HepG2 (cell line): ENCODE results near the gene LTA4H. TPM values are rescaled to one million over a fixed set of nuclear protein-coding genes. Genes with fewer than 3 reads are reported as not detected.

Experiments
- ATAC-seq: fragments of 200-7000 bp; cut with Tn5 transposase; 3 replicates; pipeline ENCODE4 v1.9.1; 2020; ENCODE audit warnings: mild to moderate bottlenecking, moderate library complexity
- BruUV-seq: library from RNA; stranded (reverse); fragments of 400-500 nt; replicated peaks from 2 replicates; lab custom pipeline; 2021; lab: Mats Ljungman, UMichigan
- CTCF ChIA-PET: fragments of 300-600 bp; formaldehyde crosslinking; extraction: SDS; loops from one replicate; lab custom pipeline; 2021; ENCODE audit warnings: low total read pairs, inconsistent platforms, low intra/inter-chr PET ratio; lab: Yijun Ruan, JAX
- POLR2A ChIA-PET: fragments of 350-600 bp; sonication (Branson Sonifier 250); formaldehyde crosslinking; loops from one replicate; lab custom pipeline; 2020; ENCODE audit warnings: antibody characterized with exemption, inconsistent platforms; lab: Yijun Ruan, JAX
- DNase-seq: peaks from one replicate; pipeline ENCODE4 v3.0.0-alpha.2; 2015; ENCODE audit warnings: low spot score
- FAIRE-seq: peaks from 3 replicates; lab custom pipeline; 2011; peaks lifted over from hg19 to GRCh38; lab: Jason Lieb, UNC
- H2AFZ ChIP-seq: one replicate; pipeline ENCODE4 v1.6.1; 2011; ENCODE audit warnings: low read length, inconsistent platforms
- H3K27ac ChIP-seq: fragments of 300-600 bp; 3 replicates; pipeline ENCODE4 v1.8.0; 2011; ENCODE audit warnings: mixed run types, mild to moderate bottlenecking, mixed read lengths, low read length, inconsistent platforms; ENCODE audit not compliant: insufficient read depth; ENCODE audit errors: extremely low read length
- H3K27me3 ChIP-seq, 2 experiments: fragments of 200-600 bp in 1 of 2; 2 replicates in 1 of 2; 3 replicates in 1 of 2; pipeline versions ENCODE4 v1.6.0 to v1.8.0; 2011; ENCODE audit warnings: low read length in 2 of 2, mild to moderate bottlenecking in 2 of 2, moderate library complexity in 2 of 2, inconsistent platforms in 1 of 2; ENCODE audit not compliant: insufficient read depth in 2 of 2, control insufficient read depth in 1 of 2
- H3K36me3 ChIP-seq, 2 experiments: fragments of 200-600 bp in 1 of 2; replicated peaks in 1 of 2; 2 replicates in 1 of 2; 3 replicates in 1 of 2; pipeline versions ENCODE4 v1.5.1 to v1.8.0; 2011; ENCODE audit warnings: low read length in 2 of 2, inconsistent platforms in 1 of 2; ENCODE audit not compliant: insufficient read depth in 2 of 2, control insufficient read depth in 1 of 2
- H3K4me1 ChIP-seq: 2 replicates; pipeline ENCODE4 v1.5.1; 2012; ENCODE audit warnings: low read length, inconsistent platforms; ENCODE audit not compliant: insufficient read depth
- H3K4me2 ChIP-seq: 2 replicates; pipeline ENCODE4 v1.6.0; 2011; ENCODE audit warnings: low read depth, low read length, inconsistent platforms
- H3K4me3 ChIP-seq, 3 experiments: fragments of 200-600 bp in 1 of 3; sonication (generic), shearing (Covaris generic) in 1 of 3; replicated peaks in 1 of 3; 2 replicates each; pipeline ENCODE4 v1.5.1; 2011 to 2016; ENCODE audit warnings: low read length in 3 of 3, inconsistent platforms in 2 of 3, low read depth in 2 of 3, mild to moderate bottlenecking in 2 of 3, control low read depth in 1 of 3, mixed read lengths in 1 of 3; ENCODE audit not compliant: insufficient read depth in 1 of 3
- H3K79me2 ChIP-seq: one replicate; pipeline ENCODE4 v1.6.1; 2011; ENCODE audit warnings: low read length, inconsistent platforms; ENCODE audit not compliant: insufficient read depth
- H3K9ac ChIP-seq: 2 replicates; pipeline ENCODE4 v1.6.0; 2011; ENCODE audit warnings: mild to moderate bottlenecking, low read depth, low read length, inconsistent platforms; ENCODE audit not compliant: insufficient read depth
- H3K9me3 ChIP-seq: 2 replicates; pipeline ENCODE4 v1.5.1; 2012; ENCODE audit warnings: mild to moderate bottlenecking, low read length
- H4K20me1 ChIP-seq: 2 replicates; pipeline ENCODE4 v1.6.0; 2011; ENCODE audit warnings: inconsistent platforms, mild to moderate bottlenecking, low read length, moderate library complexity; ENCODE audit not compliant: insufficient read depth
- AGO1 ChIP-seq: fragments of 200-400 bp; formaldehyde crosslinking; IDR thresholded peaks from 2 replicates; pipeline ENCODE4 v1.6.1; 2017; ENCODE audit warnings: mild to moderate bottlenecking, low read depth, low read length, moderate library complexity; ENCODE audit not compliant: poor library complexity, severe bottlenecking
- AKAP8 ChIP-seq: sonication (generic); formaldehyde crosslinking; IDR thresholded peaks from 2 replicates; pipeline ENCODE4 v1.5.1; 2020; ENCODE audit warnings: mild to moderate bottlenecking, missing genetic modification reagents
- ETV6 ChIP-seq: sonication (generic); formaldehyde crosslinking; conservative IDR thresholded peaks from 2 replicates; pipeline ENCODE4 v1.4.0; 2020; ENCODE audit warnings: missing genetic modification reagents
- HNRNPL ChIP-seq: fragments of 200-400 bp; formaldehyde crosslinking; IDR thresholded peaks from 2 replicates; pipeline ENCODE4 v1.6.1; 2017; ENCODE audit warnings: mild to moderate bottlenecking, low read depth, low read length
- MYC ChIP-seq: sonication (generic); formaldehyde crosslinking; IDR thresholded peaks from 2 replicates; pipeline ENCODE4 v1.9.0; 2021; ENCODE audit warnings: missing genetic modification reagents, borderline replicate concordance
- PAF1 ChIP-seq: IDR thresholded peaks from 2 replicates; pipeline ENCODE4 v1.6.1; 2016; ENCODE audit warnings: missing genetic modification reagents, missing compliant biosample characterization
- SKI ChIP-seq: fragments of 450-650 bp; IDR thresholded peaks from one replicate; pipeline ENCODE4 v1.6.1; 2018; ENCODE audit warnings: mild to moderate bottlenecking; ENCODE audit not compliant: partially characterized antibody
- SMARCC2 ChIP-seq: fragments of 450-650 bp; IDR thresholded peaks from 2 replicates; pipeline ENCODE4 v1.6.1; 2017; ENCODE audit warnings: antibody characterized with exemption, mild to moderate bottlenecking
- SMC3 ChIP-seq: IDR thresholded peaks from 2 replicates; pipeline ENCODE4 v1.6.1; 2011; ENCODE audit warnings: low read length, improper control_type of control experiment
- STAG1 ChIP-seq: sonication (generic); formaldehyde crosslinking; IDR thresholded peaks from 2 replicates; pipeline ENCODE4 v1.4.0; 2020; ENCODE audit warnings: missing genetic modification reagents
- TIGD3 ChIP-seq: sonication (generic); formaldehyde crosslinking; IDR thresholded peaks from 2 replicates; pipeline ENCODE4 v1.5.1; 2020; ENCODE audit warnings: mild to moderate bottlenecking, missing genetic modification reagents, borderline replicate concordance
- ZBTB46 ChIP-seq: sonication (generic); formaldehyde crosslinking; IDR thresholded peaks from 2 replicates; pipeline ENCODE4 v1.4.0; 2020; ENCODE audit warnings: mild to moderate bottlenecking, missing genetic modification reagents, borderline replicate concordance
- ZFP90 ChIP-seq: sonication (generic); formaldehyde crosslinking; IDR thresholded peaks from 2 replicates; pipeline ENCODE4 v1.8.0; 2022; ENCODE audit warnings: missing genetic modification reagents, mild to moderate bottlenecking, inconsistent platforms, borderline replicate concordance
- ZNF546 ChIP-seq: sonication (generic); formaldehyde crosslinking; conservative IDR thresholded peaks from 2 replicates; pipeline ENCODE4 v1.8.1; 2023; ENCODE audit warnings: mild to moderate bottlenecking, missing genetic modification reagents
- ZNF703 ChIP-seq: sonication (generic); formaldehyde crosslinking; IDR thresholded peaks from 2 replicates; pipeline ENCODE4 v1.5.1; 2020; ENCODE audit warnings: missing genetic modification reagents, mild to moderate bottlenecking, moderate library complexity, borderline replicate concordance
- WGBS: methylation state at CpG from one replicate; pipeline ENCODE4 v1.1.6; 2017; ENCODE audit warnings: low lambda C conversion rate; 5-methylcytosine and 5-hydroxymethylcytosine counted together
- in situ Hi-C: cut with HindIII; loops from 2 replicates; pipeline ENCODE4 v1.10.0; 2017; ENCODE audit warnings: low pct_unique_long_range_greater_than_20kb; ENCODE audit not compliant: extremely low pct_ligation_motif_present
- intact Hi-C: fragments of 100-400 bp; cut with micrococcal nuclease; formaldehyde crosslinking; loops from one replicate; pipeline ENCODE4 v1.10.0; 2022; ENCODE audit not compliant: unreplicated experiment
- polyA plus RNA-seq, 8 experiments: library from polyadenylated mRNA; depleted of rRNA in 3 of 8; stranded (reverse) in 7 of 8; unstranded in 1 of 8; fragments of >200 nt; fragmentation: Illumina TruSeq in 4 of 8; extraction: Trizol in 4 of 8; gene quantifications; 2 replicates each; pipeline versions ENCODE4 v1.2.1 to v1.2.3, GENCODE V29; 2011 to 2016; ENCODE audit warnings: low read depth in 4 of 8, missing spikeins in 1 of 8, mixed read lengths in 1 of 8; ENCODE audit not compliant: insufficient read depth in 1 of 8
- total RNA-seq, 5 experiments: library from RNA; depleted of rRNA; stranded (reverse); fragments of >200 nt; fragmentation: Illumina TruSeq; extraction: Trizol; gene quantifications; 2 replicates each; pipeline ENCODE4 v1.2.3, GENCODE V29; 2016; ENCODE audit warnings: low read depth in 1 of 5
- TF ChIP-seq, protein P1 (sequence below): IDR thresholded peaks from 2 replicates; pipeline ENCODE4 v1.6.1; 2016; ENCODE audit warnings: low read depth
- TF ChIP-seq, protein P2 (sequence below): sonication (generic); formaldehyde crosslinking; IDR thresholded peaks from 2 replicates; pipeline ENCODE4 v1.5.0; 2020; ENCODE audit warnings: mild to moderate bottlenecking, missing genetic modification reagents

Gene LTA4H
- total and polyA plus RNA-seq, 2 of the 13 experiments (the other 11 are each of a cell fraction or from before 2014, with no cell fraction given): 87.5 to 90.4 TPM

- TF ChIP-seq ZBTB46 (CRISPR knock-in tag) (no peak), SMARCC2 (no peak), SMC3 (peak; percentile 92), ZNF703 (CRISPR knock-in tag) (no peak), PAF1 (CRISPR knock-in tag) (no peak), STAG1 (CRISPR knock-in tag) (peak; percentile 92), ZNF546 (CRISPR knock-in tag) (no peak), AGO1 (no peak)
Measured at GRCh38 chr12:96061864-96062453, 26.6 kb upstream of the LTA4H start (continued).

- ChIA-PET POLR2A (no interaction called here), CTCF (interaction anchor here (1.3 to 2.6 kb wide), 3 partner anchors 71 to 456 kb away, joined by 10 to 33 read pairs (median 16); no protein-coding TSS in a partner anchor)
- intact Hi-C loops: loop anchor here (5.0 kb wide), 1 partner anchor 341 kb away; the partner anchor contains the start of gene CDK17
- H3K9ac ChIP-seq: no peak overlapping the region
- peaks cover 0 to 13% of the 10 kb centered on the region in 2 experiments; a peak in 2 of 5 replicates for H3K27me3 ChIP-seq
- WGBS: 77% methylated on average over 3 of the region's 3 CpGs
- no peak overlapping the region for H3K4me3 ChIP-seq
- no peaks in the 10 kb centered on the region for H4K20me1 ChIP-seq
- H3K4me2 ChIP-seq: no peak overlapping the region
- no TSS peak for BruUV-seq
- H3K36me3 ChIP-seq: no peaks in the 10 kb centered on the region
- ATAC-seq (no peak), FAIRE-seq (no peak), DNase-seq (no peak)
- no peak overlapping the region for H3K27ac ChIP-seq
- no peaks in the 10 kb centered on the region for H3K79me2 ChIP-seq
- H2AFZ ChIP-seq: no peak overlapping the region
- no peaks in the 10 kb centered on the region for H3K4me1 ChIP-seq
- in situ Hi-C loops: loop anchor here (5.0 to 10.0 kb wide), 2 partner anchors 151 to 453 kb away; no protein-coding TSS in a partner anchor
- H3K9me3 ChIP-seq: no peaks in the 10 kb centered on the region
- no peak for TF ChIP-seq TIGD3 (CRISPR knock-in tag)
- TF ChIP-seq, protein P1, sequence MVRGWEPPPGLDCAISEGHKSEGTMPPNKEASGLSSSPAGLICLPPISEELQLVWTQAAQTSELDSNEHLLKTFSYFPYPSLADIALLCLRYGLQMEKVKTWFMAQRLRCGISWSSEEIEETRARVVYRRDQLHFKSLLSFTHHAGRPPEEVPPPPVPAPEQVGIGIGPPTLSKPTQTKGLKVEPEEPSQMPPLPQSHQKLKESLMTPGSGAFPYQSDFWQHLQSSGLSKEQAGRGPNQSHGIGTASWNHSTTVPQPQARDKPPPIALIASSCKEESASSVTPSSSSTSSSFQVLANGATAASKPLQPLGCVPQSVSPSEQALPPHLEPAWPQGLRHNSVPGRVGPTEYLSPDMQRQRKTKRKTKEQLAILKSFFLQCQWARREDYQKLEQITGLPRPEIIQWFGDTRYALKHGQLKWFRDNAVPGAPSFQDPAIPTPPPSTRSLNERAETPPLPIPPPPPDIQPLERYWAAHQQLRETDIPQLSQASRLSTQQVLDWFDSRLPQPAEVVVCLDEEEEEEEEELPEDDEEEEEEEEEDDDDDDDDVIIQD (CRISPR knock-in tag): no peak
- no peak for TF ChIP-seq HNRNPL
- TF ChIP-seq, protein P2, sequence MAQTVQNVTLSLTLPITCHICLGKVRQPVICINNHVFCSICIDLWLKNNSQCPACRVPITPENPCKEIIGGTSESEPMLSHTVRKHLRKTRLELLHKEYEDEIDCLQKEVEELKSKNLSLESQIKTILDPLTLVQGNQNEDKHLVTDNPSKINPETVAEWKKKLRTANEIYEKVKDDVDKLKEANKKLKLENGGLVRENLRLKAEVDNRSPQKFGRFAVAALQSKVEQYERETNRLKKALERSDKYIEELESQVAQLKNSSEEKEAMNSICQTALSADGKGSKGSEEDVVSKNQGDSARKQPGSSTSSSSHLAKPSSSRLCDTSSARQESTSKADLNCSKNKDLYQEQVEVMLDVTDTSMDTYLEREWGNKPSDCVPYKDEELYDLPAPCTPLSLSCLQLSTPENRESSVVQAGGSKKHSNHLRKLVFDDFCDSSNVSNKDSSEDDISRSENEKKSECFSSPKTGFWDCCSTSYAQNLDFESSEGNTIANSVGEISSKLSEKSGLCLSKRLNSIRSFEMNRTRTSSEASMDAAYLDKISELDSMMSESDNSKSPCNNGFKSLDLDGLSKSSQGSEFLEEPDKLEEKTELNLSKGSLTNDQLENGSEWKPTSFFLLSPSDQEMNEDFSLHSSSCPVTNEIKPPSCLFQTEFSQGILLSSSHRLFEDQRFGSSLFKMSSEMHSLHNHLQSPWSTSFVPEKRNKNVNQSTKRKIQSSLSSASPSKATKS (CRISPR knock-in tag): no peak
- TF ChIP-seq ZFP90 (CRISPR knock-in tag): no peak
- no peak for TF ChIP-seq AKAP8 (CRISPR knock-in tag)
- no peak for TF ChIP-seq SKI
- no peak for TF ChIP-seq ETV6 (CRISPR knock-in tag)
- no peak for TF ChIP-seq MYC (CRISPR knock-in tag)
Measured at GRCh38 chr12:96061323-96061722, 25.9 kb upstream of the LTA4H start.
